Psoas muscle (tissue), 8 donors: ENCODE measurements around the gene AKT3. TPM values are rescaled to one million over a fixed set of nuclear protein-coding genes. Genes with fewer than 3 reads are reported as not detected.

Experiments
- ATAC-seq, 4 donors: fragments of 200-7000 bp; cut with Tn5 transposase; one replicate each; pipeline ENCODE4 v1.9.1; 2020; ENCODE audit warnings: moderate library complexity in 3 of 4, mild to moderate bottlenecking in 2 of 4
- DNase-seq, 2 donors: peaks; one replicate each; pipeline ENCODE4 v3.0.0-alpha.2; 2020
- H3K27ac ChIP-seq: fragments of 200-600 bp; one replicate; pipeline ENCODE4 v1.8.0; 2022
- H3K27me3 ChIP-seq, 3 donors: fragments of 200-600 bp in 1 of 3; one replicate each; pipeline versions ENCODE4 v1.6.1 to v1.8.0; 2013 to 2022; ENCODE audit warnings: low read length in 2 of 3, mild to moderate bottlenecking in 2 of 3, moderate library complexity in 1 of 3; ENCODE audit not compliant: insufficient read depth in 3 of 3
- H3K36me3 ChIP-seq, 2 donors: fragments of 200-600 bp in 1 of 2; one replicate each; pipeline versions ENCODE4 v1.6.1 to v1.8.0; 2013 to 2022; ENCODE audit warnings: low read depth in 1 of 2, mild to moderate bottlenecking in 1 of 2, moderate library complexity in 1 of 2; ENCODE audit not compliant: insufficient read depth in 1 of 2
- H3K4me1 ChIP-seq: fragments of 200-600 bp; one replicate; pipeline ENCODE4 v1.8.0; 2022
- H3K4me3 ChIP-seq: fragments of 200-600 bp; one replicate; pipeline ENCODE4 v1.8.0; 2022; ENCODE audit warnings: mild to moderate bottlenecking
- H3K9me3 ChIP-seq: fragments of 200-600 bp; one replicate; pipeline ENCODE4 v1.8.0; 2022
- WGBS, 3 donors: extraction: QIAGEN DNeasy Blood & Tissue Kit; methylation state at CpG; one replicate each; pipeline versions ENCODE4 v1.1.6 to v1.1.7; 2013; 5-methylcytosine and 5-hydroxymethylcytosine counted together
- intact Hi-C, 2 donors: fragments of 100-400 bp; cut with DNase I; formaldehyde crosslinking; loops; one replicate each; pipeline versions ENCODE4 v1.11.0 to v1.14.2; 2022
- polyA plus RNA-seq, 3 donors: library from polyadenylated mRNA; stranded (reverse); fragments of 200-250 nt; gene quantifications; one replicate each; pipeline ENCODE4 v1.2.3, GENCODE V29; 2013
- total RNA-seq, 4 donors: library from RNA; stranded (reverse); fragmentation: NEBNext Ultra II Directional in 2 of 4; extraction: Animal tissue kit (Norgen Biotek cat#: 25700) in 2 of 4; gene quantifications; one replicate each; pipeline versions ENCODE4 v1.2.1 to v1.2.4, GENCODE V29; 2021 to 2023
- TF ChIP-seq, protein P1 (sequence below): fragments of 200-600 bp; IDR thresholded peaks from one replicate; pipeline ENCODE4 v1.8.0; 2022; ENCODE audit warnings: antibody characterized with exemption
- donor health status: healthy with polysubstance abuse.
- donor health status: DM: no; HTN: no; CAD: no; lungs with moderate emphysema.
- donor health status: Bipolar disorder and iron deficiency.
- donor health status: healthy.
- donor health status: DM: yes; HTN: yes; CAD: no.
- donor health status: DM: no; HTN: no; CAD: no.
- donor health status: DM: no; HTN: no; CAD: no.
- donor health status: DM: yes; HTN: yes; CAD: no.

The AKT3 gene
- total and polyA plus RNA-seq, 7 donors, result 3.3 to 25.1 (median 9.8) TPM

GRCh38 chr1:243493156-243494129 is 356.6 kb downstream of the AKT3 start:
- H3K36me3 ChIP-seq, result peaks cover 0 to 17% of the 10 kb centered on the region in 2 donors
- peak in 1 of 2 donors; percentile 28 for DNase-seq
- no peak overlapping the region for H3K27ac ChIP-seq
- TF ChIP-seq, protein P1, sequence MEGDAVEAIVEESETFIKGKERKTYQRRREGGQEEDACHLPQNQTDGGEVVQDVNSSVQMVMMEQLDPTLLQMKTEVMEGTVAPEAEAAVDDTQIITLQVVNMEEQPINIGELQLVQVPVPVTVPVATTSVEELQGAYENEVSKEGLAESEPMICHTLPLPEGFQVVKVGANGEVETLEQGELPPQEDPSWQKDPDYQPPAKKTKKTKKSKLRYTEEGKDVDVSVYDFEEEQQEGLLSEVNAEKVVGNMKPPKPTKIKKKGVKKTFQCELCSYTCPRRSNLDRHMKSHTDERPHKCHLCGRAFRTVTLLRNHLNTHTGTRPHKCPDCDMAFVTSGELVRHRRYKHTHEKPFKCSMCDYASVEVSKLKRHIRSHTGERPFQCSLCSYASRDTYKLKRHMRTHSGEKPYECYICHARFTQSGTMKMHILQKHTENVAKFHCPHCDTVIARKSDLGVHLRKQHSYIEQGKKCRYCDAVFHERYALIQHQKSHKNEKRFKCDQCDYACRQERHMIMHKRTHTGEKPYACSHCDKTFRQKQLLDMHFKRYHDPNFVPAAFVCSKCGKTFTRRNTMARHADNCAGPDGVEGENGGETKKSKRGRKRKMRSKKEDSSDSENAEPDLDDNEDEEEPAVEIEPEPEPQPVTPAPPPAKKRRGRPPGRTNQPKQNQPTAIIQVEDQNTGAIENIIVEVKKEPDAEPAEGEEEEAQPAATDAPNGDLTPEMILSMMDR, result no peak
- no peaks in the 10 kb centered on the region for H3K27me3 ChIP-seq
- no peaks in the 10 kb centered on the region for H3K9me3 ChIP-seq
- H3K4me1 ChIP-seq, result peaks cover 14% of the 10 kb centered on the region
- intact Hi-C loops, result no loop called here
- no peak for ATAC-seq
- 85 to 86% (median 85%) methylated on average over 14 of the region's 14 CpGs for WGBS, 3 donors
- H3K4me3 ChIP-seq, result no peak overlapping the region

DNA sequence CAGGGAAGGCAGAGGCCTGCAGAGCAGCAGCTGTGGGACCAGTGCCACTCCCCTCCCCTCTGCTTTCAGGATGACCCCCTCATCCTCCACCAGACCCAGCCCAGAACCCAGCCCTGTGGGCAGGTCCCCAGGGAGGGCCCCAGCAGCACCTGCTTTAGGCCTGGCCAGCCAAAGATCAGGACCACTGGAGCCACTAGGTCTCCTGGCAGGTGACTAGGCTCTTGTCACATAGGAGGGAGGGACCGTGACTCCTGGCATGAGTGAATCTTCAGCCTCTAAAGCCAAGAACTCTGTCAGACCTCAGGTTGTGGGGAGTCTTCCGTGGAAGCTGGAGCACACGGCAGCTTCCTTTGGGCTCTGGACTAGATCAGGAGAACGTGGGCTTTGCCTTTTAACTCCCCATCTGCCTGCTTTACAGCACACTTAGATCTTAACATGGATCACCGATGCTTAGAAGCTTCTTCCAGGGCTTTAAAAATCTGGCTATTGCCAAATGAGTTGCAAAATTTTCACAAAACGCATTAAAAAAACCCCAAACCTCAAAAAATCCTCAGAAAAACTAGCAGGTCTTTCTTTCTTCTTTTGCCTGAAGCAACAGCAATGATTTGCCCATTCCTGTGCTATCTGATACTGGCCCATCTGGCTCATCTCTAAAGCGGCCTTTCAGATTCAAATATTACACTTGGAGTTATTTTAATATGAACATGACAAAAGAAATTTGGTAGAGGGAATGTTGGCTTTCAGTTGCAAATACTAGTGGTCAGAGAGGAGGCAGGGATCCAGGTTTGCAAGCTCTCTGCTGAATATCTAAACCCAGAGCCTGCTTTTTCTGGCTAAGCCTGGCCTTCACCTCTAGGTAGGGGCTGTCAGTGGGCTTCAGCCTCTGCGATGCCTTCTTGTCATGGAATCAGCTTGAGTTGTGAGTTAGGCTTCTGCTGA is 359.0 kb downstream of the AKT3 start:
- WGBS, 3 donors, result 60 to 75% (median 61%) methylated on average over 8 of the region's 8 CpGs
- TF ChIP-seq, protein P1, result no peak
- Histone ChIP-seq H3K4me1 (peaks cover 10% of the 10 kb centered on the region), H3K27me3 (no peaks in the 10 kb centered on the region), H3K4me3 (no peak overlapping the region), H3K27ac (no peak overlapping the region), H3K36me3 (peaks cover 0 to 17% of the 10 kb centered on the region in 2 donors), H3K9me3 (no peaks in the 10 kb centered on the region)
- intact Hi-C loops, result no loop called here
- ATAC-seq, result no peak
- no peak for DNase-seq

- TF ChIP-seq, protein P1, result no peak
- ATAC-seq (no peak), DNase-seq (no peak)
- intact Hi-C loops, result loop anchor here in 1 of 2 donors (10.0 kb wide), 1 partner anchor 255 kb away; no protein-coding TSS in a partner anchor
- no peak overlapping the region for H3K27ac ChIP-seq
- peaks cover 0 to 17% of the 10 kb centered on the region in 2 donors for H3K36me3 ChIP-seq
- no peak overlapping the region for H3K4me3 ChIP-seq
- H3K27me3 ChIP-seq, result no peaks in the 10 kb centered on the region
- 86% methylated on average over 21 of the region's 21 CpGs for WGBS, 3 donors
- no peaks in the 10 kb centered on the region for H3K4me1 ChIP-seq
- H3K9me3 ChIP-seq, result no peaks in the 10 kb centered on the region
Observed at GRCh38 chr1:243489681-243490546, 360.1 kb downstream of the AKT3 start.

DNA sequence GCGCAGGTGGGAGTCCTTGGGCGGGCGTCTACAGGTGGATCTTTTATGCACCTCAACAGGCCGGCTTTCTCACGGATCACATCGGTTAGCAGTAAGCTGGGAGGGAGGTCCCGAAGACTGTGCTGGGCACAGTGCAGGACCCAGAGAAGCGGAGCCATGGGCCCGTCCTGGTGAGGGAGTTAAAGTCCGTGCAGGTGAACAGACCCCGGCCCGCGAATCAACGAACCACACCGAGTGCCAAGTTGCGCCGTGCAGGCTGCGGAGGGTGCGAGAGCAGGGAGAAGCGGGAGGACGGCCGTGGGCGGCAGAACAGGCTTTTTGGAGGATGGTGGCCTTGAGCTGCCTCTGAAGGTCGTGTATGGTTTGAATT is 360.9 kb downstream of the AKT3 start:
- H3K4me3 ChIP-seq, result no peak overlapping the region
- no peaks in the 10 kb centered on the region for H3K9me3 ChIP-seq
- H3K36me3 ChIP-seq, result peaks cover 0 to 13% of the 10 kb centered on the region in 2 donors
- no peak for ATAC-seq
- H3K4me1 ChIP-seq, result no peaks in the 10 kb centered on the region
- no peaks in the 10 kb centered on the region for H3K27me3 ChIP-seq
- 95 to 97% (median 96%) methylated on average over 24 of the region's 24 CpGs for WGBS, 3 donors
- DNase-seq, result no peak
- H3K27ac ChIP-seq, result no peak overlapping the region
- TF ChIP-seq, protein P1, result no peak
- intact Hi-C loops, result loop anchor here in 1 of 2 donors (10.0 kb wide), 1 partner anchor 256 kb away; no protein-coding TSS in a partner anchor
